ENCODE results near the gene MB.

The MB gene

GRCh38 chr22:35638001-35638400, 20.9 kb upstream of the MB start:
- Histone ChIP-seq H3K4me3 (ENCODE audit: insufficient read depth, low read depth, low read length) (no peak overlapping the region), H3K4me1 (ENCODE audit: control insufficient read depth, insufficient read depth, low read length) (peaks cover 9% of the 10 kb centered on the region), H3K27ac (ENCODE audit: insufficient read depth, low read depth, low read length, poor library complexity, severe bottlenecking) (no peak overlapping the region), H3K9me3 (ENCODE audit: control insufficient read depth, low read length) (no peaks in the 10 kb centered on the region), H3K27me3 (ENCODE audit: control insufficient read depth, insufficient read depth, low read length, poor library complexity, severe bottlenecking) (no peaks in the 10 kb centered on the region), H3K36me3 (ENCODE audit: control insufficient read depth, insufficient read depth, low read length) (no peaks in the 10 kb centered on the region)
- WGBS, 2 experiments: 86 to 87% methylated on average over 5 of the region's 5 CpGs

GRCh38 chr22:35637254-35637653, 20.1 kb upstream of the MB start:
- Histone ChIP-seq H3K27ac (ENCODE audit: insufficient read depth, low read depth, low read length, poor library complexity, severe bottlenecking) (no peak overlapping the region), H3K27me3 (ENCODE audit: control insufficient read depth, insufficient read depth, low read length, poor library complexity, severe bottlenecking) (no peaks in the 10 kb centered on the region), H3K4me1 (ENCODE audit: control insufficient read depth, insufficient read depth, low read length) (peaks cover 9% of the 10 kb centered on the region), H3K36me3 (ENCODE audit: control insufficient read depth, insufficient read depth, low read length) (no peaks in the 10 kb centered on the region), H3K4me3 (ENCODE audit: insufficient read depth, low read depth, low read length) (no peak overlapping the region), H3K9me3 (ENCODE audit: control insufficient read depth, low read length) (no peaks in the 10 kb centered on the region)
- WGBS, 2 experiments: 70 to 77% methylated on average over 5 of the region's 5 CpGs

GRCh38 chr22:35634943-35635540, 17.9 kb upstream of the MB start:
- no peaks in the 10 kb centered on the region for H3K36me3 ChIP-seq (ENCODE audit: control insufficient read depth, insufficient read depth, low read length)
- H3K4me1 ChIP-seq (ENCODE audit: control insufficient read depth, insufficient read depth, low read length): peaks cover 9% of the 10 kb centered on the region
- H3K4me3 ChIP-seq (ENCODE audit: insufficient read depth, low read depth, low read length): no peak overlapping the region
- H3K27me3 ChIP-seq (ENCODE audit: control insufficient read depth, insufficient read depth, low read length, poor library complexity, severe bottlenecking): no peaks in the 10 kb centered on the region
- no peaks in the 10 kb centered on the region for H3K9me3 ChIP-seq (ENCODE audit: control insufficient read depth, low read length)
- WGBS, 2 experiments: 91 to 93% methylated on average over 3 of the region's 3 CpGs
- no peak overlapping the region for H3K27ac ChIP-seq (ENCODE audit: insufficient read depth, low read depth, low read length, poor library complexity, severe bottlenecking)

- 83 to 85% methylated on average over 5 of the region's 5 CpGs for WGBS, 2 experiments
- Histone ChIP-seq H3K27ac (ENCODE audit: insufficient read depth, low read depth, low read length, poor library complexity, severe bottlenecking) (no peak overlapping the region), H3K27me3 (ENCODE audit: control insufficient read depth, insufficient read depth, low read length, poor library complexity, severe bottlenecking) (no peaks in the 10 kb centered on the region), H3K9me3 (ENCODE audit: control insufficient read depth, low read length) (no peaks in the 10 kb centered on the region), H3K4me3 (ENCODE audit: insufficient read depth, low read depth, low read length) (no peak overlapping the region), H3K36me3 (ENCODE audit: control insufficient read depth, insufficient read depth, low read length) (no peaks in the 10 kb centered on the region), H3K4me1 (ENCODE audit: control insufficient read depth, insufficient read depth, low read length) (peaks cover 9% of the 10 kb centered on the region)
Observed at GRCh38 chr22:35634015-35634414, 16.9 kb upstream of the MB start.

- Histone ChIP-seq H3K36me3 (ENCODE audit: control insufficient read depth, insufficient read depth, low read length) (no peaks in the 10 kb centered on the region), H3K9me3 (ENCODE audit: control insufficient read depth, low read length) (no peaks in the 10 kb centered on the region), H3K4me1 (ENCODE audit: control insufficient read depth, insufficient read depth, low read length) (peaks cover 5% of the 10 kb centered on the region), H3K4me3 (ENCODE audit: insufficient read depth, low read depth, low read length) (no peak overlapping the region), H3K27ac (ENCODE audit: insufficient read depth, low read depth, low read length, poor library complexity, severe bottlenecking) (no peak overlapping the region), H3K27me3 (ENCODE audit: control insufficient read depth, insufficient read depth, low read length, poor library complexity, severe bottlenecking) (no peaks in the 10 kb centered on the region)
- 91 to 92% methylated on average over 18 of the region's 18 CpGs for WGBS, 2 experiments
Observed at GRCh38 chr22:35633520-35633919, 16.4 kb upstream of the MB start.

- Histone ChIP-seq H3K36me3 (ENCODE audit: control insufficient read depth, insufficient read depth, low read length) (no peaks in the 10 kb centered on the region), H3K9me3 (ENCODE audit: control insufficient read depth, low read length) (no peaks in the 10 kb centered on the region), H3K27ac (ENCODE audit: insufficient read depth, low read depth, low read length, poor library complexity, severe bottlenecking) (no peak overlapping the region), H3K27me3 (ENCODE audit: control insufficient read depth, insufficient read depth, low read length, poor library complexity, severe bottlenecking) (no peaks in the 10 kb centered on the region), H3K4me3 (ENCODE audit: insufficient read depth, low read depth, low read length) (no peak overlapping the region), H3K4me1 (ENCODE audit: control insufficient read depth, insufficient read depth, low read length) (no peaks in the 10 kb centered on the region)
- 52 to 65% methylated on average over 3 of the region's 3 CpGs for WGBS, 2 experiments
Observed at GRCh38 chr22:35632935-35633334, 15.8 kb upstream of the MB start.

- 59 to 62% methylated on average over 4 to 5 of the region's 5 CpGs for WGBS, 2 experiments
- Histone ChIP-seq H3K9me3 (ENCODE audit: control insufficient read depth, low read length) (no peaks in the 10 kb centered on the region), H3K27me3 (ENCODE audit: control insufficient read depth, insufficient read depth, low read length, poor library complexity, severe bottlenecking) (no peaks in the 10 kb centered on the region), H3K4me1 (ENCODE audit: control insufficient read depth, insufficient read depth, low read length) (no peaks in the 10 kb centered on the region), H3K27ac (ENCODE audit: insufficient read depth, low read depth, low read length, poor library complexity, severe bottlenecking) (no peak overlapping the region), H3K36me3 (ENCODE audit: control insufficient read depth, insufficient read depth, low read length) (no peaks in the 10 kb centered on the region), H3K4me3 (ENCODE audit: insufficient read depth, low read depth, low read length) (no peak overlapping the region)
Observed at GRCh38 chr22:35631597-35631996, 14.5 kb upstream of the MB start.

GRCh38 chr22:35630891-35631290, 13.8 kb upstream of the MB start:
- Histone ChIP-seq H3K36me3 (ENCODE audit: control insufficient read depth, insufficient read depth, low read length) (no peaks in the 10 kb centered on the region), H3K27me3 (ENCODE audit: control insufficient read depth, insufficient read depth, low read length, poor library complexity, severe bottlenecking) (no peaks in the 10 kb centered on the region), H3K9me3 (ENCODE audit: control insufficient read depth, low read length) (no peaks in the 10 kb centered on the region), H3K27ac (ENCODE audit: insufficient read depth, low read depth, low read length, poor library complexity, severe bottlenecking) (no peak overlapping the region), H3K4me1 (ENCODE audit: control insufficient read depth, insufficient read depth, low read length) (no peaks in the 10 kb centered on the region), H3K4me3 (ENCODE audit: insufficient read depth, low read depth, low read length) (no peak overlapping the region)
- 91 to 94% methylated on average over 9 of the region's 9 CpGs for WGBS, 2 experiments

GRCh38 chr22:35630387-35630793, 13.3 kb upstream of the MB start:
- Histone ChIP-seq H3K36me3 (ENCODE audit: control insufficient read depth, insufficient read depth, low read length) (no peaks in the 10 kb centered on the region), H3K27ac (ENCODE audit: insufficient read depth, low read depth, low read length, poor library complexity, severe bottlenecking) (no peak overlapping the region), H3K27me3 (ENCODE audit: control insufficient read depth, insufficient read depth, low read length, poor library complexity, severe bottlenecking) (no peaks in the 10 kb centered on the region), H3K4me1 (ENCODE audit: control insufficient read depth, insufficient read depth, low read length) (no peaks in the 10 kb centered on the region), H3K4me3 (ENCODE audit: insufficient read depth, low read depth, low read length) (no peak overlapping the region), H3K9me3 (ENCODE audit: control insufficient read depth, low read length) (no peaks in the 10 kb centered on the region)
- 79 to 81% methylated on average over 3 to 4 of the region's 4 CpGs for WGBS, 2 experiments

GRCh38 chr22:35629406-35630216, 12.5 kb upstream of the MB start:
- no peak overlapping the region for H3K27ac ChIP-seq (ENCODE audit: insufficient read depth, low read depth, low read length, poor library complexity, severe bottlenecking)
- no peaks in the 10 kb centered on the region for H3K9me3 ChIP-seq (ENCODE audit: control insufficient read depth, low read length)
- H3K27me3 ChIP-seq (ENCODE audit: control insufficient read depth, insufficient read depth, low read length, poor library complexity, severe bottlenecking): no peaks in the 10 kb centered on the region
- WGBS, 2 experiments: 45 to 62% methylated on average over 7 to 8 of the region's 9 CpGs
- H3K4me3 ChIP-seq (ENCODE audit: insufficient read depth, low read depth, low read length): no peak overlapping the region
- no peaks in the 10 kb centered on the region for H3K36me3 ChIP-seq (ENCODE audit: control insufficient read depth, insufficient read depth, low read length)
- no peaks in the 10 kb centered on the region for H3K4me1 ChIP-seq (ENCODE audit: control insufficient read depth, insufficient read depth, low read length)
